ENCODE measurements around the gene TBKBP1.

GRCh38 chr17:47664624-47664941 is 29.4 kb upstream of the TBKBP1 start:
- TF ChIP-seq CTCF (IDR thresholded peaks at IDR 0.05) (peak in 1 of 3 experiments; percentile 7), POLR2A (IDR thresholded peaks at IDR 0.05) (no peak)

Data from vagina (tissue), 2 donors.